ENCODE data around the gene ARID1B.
A peak's percentile ranks its signal among the peaks of the same experiment; 100 is the strongest.

Gene ARID1B

GRCh38 chr6:156992020-156992804, 215.0 kb downstream of the ARID1B start:
- DNase-seq (ENCODE audit: low spot score) = peak; percentile 18

GRCh38 chr6:156993713-156994112, 216.5 kb downstream of the ARID1B start:
- no peak for DNase-seq (ENCODE audit: low spot score)

GRCh38 chr6:156994215-156995076, 217.3 kb downstream of the ARID1B start:
- no peak for DNase-seq (ENCODE audit: low spot score)

GRCh38 chr6:156995502-156995901, 218.3 kb downstream of the ARID1B start:
- DNase-seq (ENCODE audit: low spot score) = no peak

- no peak for DNase-seq (ENCODE audit: low spot score)
Measured at GRCh38 chr6:156996265-156996664, 219.1 kb downstream of the ARID1B start.

GRCh38 chr6:156998794-156999330, 221.7 kb downstream of the ARID1B start:
- no peak for DNase-seq (ENCODE audit: low spot score)

GRCh38 chr6:156999762-157000161, 222.6 kb downstream of the ARID1B start:
- no peak for DNase-seq (ENCODE audit: low spot score)

- no peak for DNase-seq (ENCODE audit: low spot score)
Measured at GRCh38 chr6:157001716-157002115, 224.5 kb downstream of the ARID1B start.

- no peak for DNase-seq (ENCODE audit: low spot score)
Measured at GRCh38 chr6:157002774-157003173, 225.6 kb downstream of the ARID1B start.

GRCh38 chr6:157005940-157006339, 228.8 kb downstream of the ARID1B start:
- no peak for DNase-seq (ENCODE audit: low spot score)

- no peak for DNase-seq (ENCODE audit: low spot score)
Measured at GRCh38 chr6:157008568-157008967, 231.4 kb downstream of the ARID1B start.

- no peak for DNase-seq (ENCODE audit: low spot score)
Measured at GRCh38 chr6:157012355-157012754, 235.2 kb downstream of the ARID1B start.

- DNase-seq (ENCODE audit: low spot score) = no peak
Measured at GRCh38 chr6:157013649-157014304, 236.6 kb downstream of the ARID1B start.

GRCh38 chr6:157014871-157015270, 237.7 kb downstream of the ARID1B start:
- DNase-seq (ENCODE audit: low spot score) = no peak

GRCh38 chr6:157017022-157017421, 239.8 kb downstream of the ARID1B start:
- no peak for DNase-seq (ENCODE audit: low spot score)

- no peak for DNase-seq (ENCODE audit: low spot score)
Measured at GRCh38 chr6:157017861-157018260, 240.7 kb downstream of the ARID1B start.

- DNase-seq (ENCODE audit: low spot score) = peak; percentile 22
Measured at GRCh38 chr6:157019115-157019641, 242.0 kb downstream of the ARID1B start.

GRCh38 chr6:157019733-157020132, 242.6 kb downstream of the ARID1B start:
- DNase-seq (ENCODE audit: low spot score) = no peak

- peak; percentile 63 for DNase-seq (ENCODE audit: low spot score)
Measured at GRCh38 chr6:157020398-157020797, 243.2 kb downstream of the ARID1B start.

GRCh38 chr6:157020881-157021343, 243.7 kb downstream of the ARID1B start:
- peak; percentile 68 for DNase-seq (ENCODE audit: low spot score)

GRCh38 chr6:157021344-157021992, 244.3 kb downstream of the ARID1B start:
- peak; percentile 85 for DNase-seq (ENCODE audit: low spot score)
